GM12872 (cell line): Measurements from ENCODE around the gene PLEKHG3.

ENCODE experiments used
- CTCF ChIP-seq: IDR thresholded peaks from 3 replicates; pipeline ENCODE4 v1.5.1; 2011; ENCODE audit warnings: low read depth, mild to moderate bottlenecking, low read length, moderate library complexity; ENCODE audit not compliant: insufficient read depth

PLEKHG3 gene

DNA sequence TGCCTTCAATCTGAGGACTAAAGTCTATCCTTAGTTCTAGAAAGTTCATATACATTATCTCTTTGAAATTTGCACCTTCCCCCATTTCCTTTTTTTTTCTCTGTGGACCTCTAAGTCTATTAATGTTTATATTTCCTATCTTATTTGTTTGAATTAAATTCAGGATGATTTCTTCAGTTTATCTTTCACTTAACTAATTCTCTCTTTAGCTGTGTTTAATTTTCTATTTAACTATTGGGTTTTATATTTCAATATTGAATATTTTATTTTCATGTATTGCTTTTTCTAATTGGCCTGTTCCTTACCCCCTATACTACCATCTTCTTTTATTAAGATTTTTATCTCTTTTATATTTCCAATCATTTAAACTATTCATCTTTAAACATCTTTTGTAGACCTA is 9.5 kb downstream of the PLEKHG3 start:
- no peak for TF ChIP-seq CTCF

GRCh38 chr14:64714432-64715025 is 10.3 kb downstream of the PLEKHG3 start:
- no peak for TF ChIP-seq CTCF

DNA sequence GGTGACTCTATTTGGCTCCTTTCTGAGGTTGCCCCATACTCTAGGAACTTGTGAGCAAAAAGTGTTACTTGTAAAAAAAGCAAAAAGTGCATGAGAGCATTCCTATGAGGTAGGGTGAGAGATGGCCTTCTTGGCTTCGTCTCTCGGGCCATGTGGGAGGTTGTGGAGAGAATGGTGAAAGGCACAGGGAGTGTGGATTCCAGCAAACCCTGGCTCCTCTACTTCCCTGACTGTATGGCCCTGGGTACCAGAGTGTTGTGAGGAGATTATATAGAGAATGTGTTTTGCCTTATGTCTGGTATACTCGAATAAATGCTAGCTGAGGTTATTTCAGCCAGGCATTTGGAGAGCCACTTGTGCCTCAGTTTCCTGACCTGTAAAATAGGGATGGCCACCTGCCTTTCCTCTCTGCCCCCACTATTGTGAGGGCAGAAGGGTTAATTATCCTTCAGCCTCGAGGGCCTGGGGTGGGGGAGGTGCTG is 11.0 kb downstream of the PLEKHG3 start:
- no peak for TF ChIP-seq CTCF

DNA sequence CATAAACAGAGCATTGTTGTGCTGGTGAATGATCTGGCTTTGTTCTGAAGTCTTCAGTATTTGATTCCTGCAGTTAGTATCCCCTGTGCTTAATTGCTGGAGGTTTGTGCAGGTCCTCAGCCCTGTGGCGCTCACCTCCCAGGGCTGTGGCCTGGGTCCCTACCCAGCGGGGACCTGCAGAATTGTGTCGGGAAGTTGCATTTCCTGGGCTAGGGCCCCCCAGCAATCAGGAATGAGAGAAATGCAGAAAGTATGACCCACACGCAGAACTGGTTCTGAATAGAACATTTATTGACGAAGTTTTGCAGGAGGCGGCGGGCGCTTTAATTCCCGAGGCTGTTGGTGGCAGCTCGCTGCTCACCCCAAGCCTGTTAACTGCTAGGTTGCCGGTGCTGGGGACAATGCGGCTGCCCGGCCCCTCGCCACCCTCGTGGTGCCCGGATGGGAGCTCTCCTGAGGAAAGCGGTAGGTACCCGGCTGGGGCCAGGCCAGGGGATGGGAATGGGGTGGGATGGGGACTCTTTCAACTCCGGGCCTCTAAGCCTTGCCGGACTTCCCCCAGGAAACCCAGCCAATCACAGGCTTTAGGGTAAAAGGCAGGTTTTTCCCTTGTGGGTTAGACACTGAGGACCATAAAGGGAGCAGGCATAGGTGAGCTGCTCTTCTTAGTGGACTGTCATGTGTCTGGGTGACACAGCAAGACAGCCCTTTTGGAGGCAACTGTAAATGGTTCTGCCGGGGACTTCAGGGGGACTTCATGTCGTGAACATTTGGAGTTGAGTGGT is 11.6 kb downstream of the PLEKHG3 start:
- TF ChIP-seq CTCF: no peak

DNA sequence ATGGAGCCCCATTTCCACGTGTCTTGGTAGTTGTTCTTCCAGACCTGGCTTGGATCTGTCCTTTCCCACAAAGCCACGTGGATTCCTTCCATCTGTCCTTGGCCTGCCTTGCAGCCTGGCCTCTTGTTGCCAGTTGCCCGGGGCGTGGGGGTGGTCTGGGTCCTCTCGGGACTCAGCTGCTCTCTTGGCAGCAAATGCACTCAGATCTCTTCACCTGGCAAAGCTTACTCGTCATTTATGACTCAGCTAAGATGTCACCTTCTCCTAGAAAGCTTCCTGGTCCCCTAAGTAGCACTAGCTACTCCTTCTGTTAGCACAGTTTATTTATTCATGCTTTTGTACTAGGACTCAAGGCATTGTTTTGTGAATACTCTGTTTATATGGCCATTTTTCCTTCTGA is 13.6 kb downstream of the PLEKHG3 start:
- TF ChIP-seq CTCF: no peak

DNA sequence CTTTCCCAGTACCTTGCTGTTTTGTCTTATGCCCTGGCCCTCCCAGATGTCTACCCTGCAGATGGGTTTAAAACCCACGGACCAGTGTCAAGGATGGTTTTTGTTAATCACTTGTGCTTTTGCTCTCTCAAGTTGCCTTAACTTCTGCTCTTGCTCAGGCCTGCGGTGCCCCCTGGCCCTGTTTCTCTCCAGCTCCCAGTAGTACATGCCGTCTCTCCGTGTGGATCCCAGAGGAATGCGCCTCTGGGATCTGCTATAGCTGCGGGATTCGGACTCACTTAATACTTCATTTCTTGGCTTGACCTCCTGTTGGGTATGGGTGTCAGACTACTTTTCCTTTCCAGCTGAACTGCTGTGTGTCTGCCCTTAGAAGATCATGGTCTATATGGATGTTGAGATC is 14.5 kb downstream of the PLEKHG3 start:
- TF ChIP-seq CTCF: no peak

DNA sequence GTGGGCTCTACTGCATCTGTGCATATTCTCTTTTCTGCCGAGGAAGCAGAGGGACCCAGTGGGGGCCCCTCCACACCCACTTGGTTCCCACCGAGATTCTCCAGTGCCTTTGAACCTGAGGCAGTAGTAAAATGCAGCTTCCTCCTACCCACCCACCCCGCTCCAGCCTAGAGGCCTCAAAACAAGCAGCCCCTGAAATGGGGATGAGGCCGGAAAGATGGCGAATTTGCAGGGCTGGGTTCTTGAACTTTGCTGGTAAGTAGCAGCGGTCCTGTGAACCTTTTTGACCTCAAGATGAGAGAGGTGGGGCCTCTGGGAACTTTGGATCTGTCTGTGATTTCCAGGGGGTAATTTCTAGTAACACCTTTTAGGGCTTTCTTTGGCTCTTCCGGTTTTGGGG is 15.4 kb downstream of the PLEKHG3 start:
- TF ChIP-seq CTCF: no peak
